Endodermal cell (in vitro differentiated cells): ENCODE results near the gene PDZRN4. TPM values are rescaled to one million over a fixed set of nuclear protein-coding genes. Genes with fewer than 3 reads are reported as not detected.

ENCODE experiments used
- DNase-seq: peaks from one replicate; pipeline ENCODE4 v3.0.0-alpha.2; 2017
- H3K27ac ChIP-seq: 2 replicates; pipeline ENCODE4 v1.5.1; 2013; ENCODE audit warnings: mild to moderate bottlenecking, low read depth, low read length, moderate library complexity
- H3K27me3 ChIP-seq: 2 replicates; pipeline ENCODE4 v1.6.1; 2013; ENCODE audit warnings: mild to moderate bottlenecking, low read length, moderate library complexity; ENCODE audit not compliant: insufficient read depth, control insufficient read depth, poor library complexity, severe bottlenecking
- H3K36me3 ChIP-seq: 2 replicates; pipeline ENCODE4 v1.7.0; 2013; ENCODE audit warnings: mild to moderate bottlenecking, low read length, moderate library complexity; ENCODE audit not compliant: control insufficient read depth, insufficient read depth
- H3K4me1 ChIP-seq: one replicate; pipeline ENCODE4 v1.7.0; 2013; ENCODE audit warnings: low read length; ENCODE audit not compliant: control insufficient read depth, insufficient read depth
- H3K4me3 ChIP-seq: 2 replicates; pipeline ENCODE4 v1.5.1; 2013; ENCODE audit warnings: mild to moderate bottlenecking, low read length, moderate library complexity
- H3K9ac ChIP-seq: 2 replicates; pipeline ENCODE4 v1.6.1; 2013; ENCODE audit warnings: mild to moderate bottlenecking, low read length, moderate library complexity; ENCODE audit not compliant: poor library complexity, severe bottlenecking; ENCODE audit errors: extremely low read depth
- H3K9me3 ChIP-seq: 2 replicates; pipeline ENCODE4 v1.6.1; 2013; ENCODE audit warnings: mild to moderate bottlenecking, low read length, moderate library complexity; ENCODE audit not compliant: control insufficient read depth
- H3K27ac Mint-ChIP-seq: 2 replicates; pipeline ENCODE4 v1.8.0; 2020; ENCODE audit warnings: mixed read lengths
- H3K27me3 Mint-ChIP-seq: 2 replicates; pipeline ENCODE4 v1.8.0; 2021; ENCODE audit warnings: mild to moderate bottlenecking, mixed read lengths; ENCODE audit not compliant: insufficient read depth
- H3K36me3 Mint-ChIP-seq: 2 replicates; pipeline ENCODE4 v1.8.0; 2020; ENCODE audit warnings: low read depth, mixed read lengths
- H3K4me1 Mint-ChIP-seq: 2 replicates; pipeline ENCODE4 v1.8.0; 2020; ENCODE audit warnings: mixed read lengths
- H3K4me3 Mint-ChIP-seq: 2 replicates; pipeline ENCODE4 v1.8.0; 2020; ENCODE audit warnings: mild to moderate bottlenecking, moderate library complexity, mixed read lengths
- H3K9me3 Mint-ChIP-seq: 2 replicates; pipeline ENCODE4 v1.8.0; 2020; ENCODE audit warnings: mild to moderate bottlenecking, mixed read lengths
- CTCF ChIP-seq: fragments of 200-600 bp; sonication (generic); conservative IDR thresholded peaks from 2 replicates; pipeline ENCODE4 v1.5.0; 2021; ENCODE audit warnings: antibody characterized with exemption, mild to moderate bottlenecking
- WGBS, 2 experiments: methylation state at CpG; one replicate each; pipeline versions ENCODE4 v1.1.5 to v1.1.7; 2013; ENCODE audit warnings: missing lambda C conversion rate in 2 of 2, mixed read lengths in 1 of 2; ENCODE audit not compliant: insufficient coverage in 1 of 2, insufficient read length in 1 of 2; 5-methylcytosine and 5-hydroxymethylcytosine counted together
- total RNA-seq, 2 donors: library from RNA; stranded (reverse); fragmentation: NEBNext Ultra II Directional in 1 of 2; extraction: Animal tissue kit (Norgen Biotek cat#: 25700) in 1 of 2; gene quantifications; 2 replicates in 1 of 2; 3 replicates in 1 of 2; pipeline ENCODE4 v1.2.1, GENCODE V29; 2021

The PDZRN4 gene
- total RNA-seq, 2 donors from 2014 or later, result 1.6 to 1.9 TPM

DNA sequence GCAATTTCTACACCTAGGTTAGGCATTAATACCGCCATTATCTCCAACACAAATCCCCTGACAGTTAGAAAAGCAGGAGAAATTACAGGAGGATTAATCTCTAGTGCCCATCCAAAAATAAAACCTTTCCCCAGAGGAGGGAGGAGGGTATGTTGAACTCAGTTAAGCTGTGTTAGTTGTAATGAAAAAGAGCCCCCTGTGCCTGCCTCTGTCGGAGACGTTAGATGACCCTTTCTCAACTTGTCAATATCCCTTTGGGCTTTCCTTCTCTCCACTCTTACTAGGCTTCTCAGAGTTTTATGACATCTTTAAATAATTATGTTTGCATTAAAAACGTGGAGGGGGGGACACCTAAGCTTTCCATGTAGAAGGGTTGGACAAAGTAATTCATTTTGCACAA lies 278.2 kb downstream of the PDZRN4 start:
- no peak for DNase-seq
- no peaks in the 10 kb centered on the region for H3K36me3 Mint-ChIP-seq
- WGBS, 2 experiments, result 52% methylated on average over 4 of the region's 4 CpGs; no CpG with 5 or more reads in 1 of the 2 experiments
- Histone ChIP-seq H3K27ac (no peak overlapping the region), H3K9me3 (no peaks in the 10 kb centered on the region), H3K27me3 (no peaks in the 10 kb centered on the region), H3K9ac (no peak overlapping the region), H3K4me3 (no peak overlapping the region), H3K36me3 (no peaks in the 10 kb centered on the region), H3K4me1 (peaks cover 6% of the 10 kb centered on the region)
- peaks cover 28% of the 10 kb centered on the region for H3K4me1 Mint-ChIP-seq
- TF ChIP-seq CTCF, result no peak
- no peaks in the 10 kb centered on the region for H3K9me3 Mint-ChIP-seq
- no peak overlapping the region for H3K27ac Mint-ChIP-seq
- no peak overlapping the region for H3K4me3 Mint-ChIP-seq
- H3K27me3 Mint-ChIP-seq, result no peaks in the 10 kb centered on the region

- Mint-ChIP-seq H3K36me3 (no peaks in the 10 kb centered on the region), H3K9me3 (no peaks in the 10 kb centered on the region), H3K27ac (no peak overlapping the region), H3K4me1 (peaks cover 28% of the 10 kb centered on the region), H3K27me3 (no peaks in the 10 kb centered on the region), H3K4me3 (no peak overlapping the region)
- H3K27ac ChIP-seq, result no peak overlapping the region
- H3K9ac ChIP-seq, result no peak overlapping the region
- DNase-seq, result peak; percentile 86
- no peaks in the 10 kb centered on the region for H3K27me3 ChIP-seq
- H3K4me1 ChIP-seq, result peaks cover 6% of the 10 kb centered on the region
- TF ChIP-seq CTCF, result no peak
- 52 to 72% methylated on average over 3 to 5 of the region's 5 CpGs for WGBS, 2 experiments
- no peaks in the 10 kb centered on the region for H3K36me3 ChIP-seq
- no peaks in the 10 kb centered on the region for H3K9me3 ChIP-seq
- H3K4me3 ChIP-seq, result no peak overlapping the region
Measured at GRCh38 chr12:41466802-41467201, 278.7 kb downstream of the PDZRN4 start.

DNA sequence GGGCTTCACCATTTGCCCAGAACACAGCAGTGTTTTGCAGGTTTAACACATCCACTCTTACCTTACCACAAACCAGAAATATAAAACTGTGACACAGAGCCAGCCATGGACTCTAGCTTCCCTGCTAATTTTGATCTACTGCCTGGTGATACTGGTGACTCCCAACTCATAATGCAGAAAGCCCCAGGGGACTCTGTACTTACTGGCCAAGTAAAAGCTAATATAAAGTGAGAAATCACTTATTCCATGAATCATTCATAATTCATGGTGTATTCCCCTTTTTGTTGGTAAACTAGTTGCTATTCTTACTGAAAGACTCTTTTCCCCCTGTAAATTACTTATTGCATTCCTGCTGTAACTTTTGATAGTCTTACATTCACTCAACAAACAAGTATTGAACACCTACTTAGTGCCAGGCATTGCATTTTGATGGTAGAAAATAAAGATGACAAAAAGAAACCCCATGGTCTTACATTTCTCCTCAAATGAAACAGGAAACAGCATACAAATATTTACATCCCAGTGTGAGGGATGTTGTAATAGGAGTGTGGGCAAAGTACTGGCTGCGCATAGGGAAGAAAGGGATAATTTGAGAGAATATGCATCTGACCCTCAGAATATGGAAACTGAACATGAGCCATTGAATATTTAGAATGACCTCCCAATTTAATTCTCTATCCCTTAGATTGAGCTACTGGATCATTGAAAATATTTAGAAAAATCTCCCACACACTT lies 279.6 kb downstream of the PDZRN4 start:
- H3K9ac ChIP-seq, result no peak overlapping the region
- H3K4me1 ChIP-seq, result peaks cover 6% of the 10 kb centered on the region
- H3K9me3 ChIP-seq, result no peaks in the 10 kb centered on the region
- WGBS, 2 experiments, result 100% methylated on average over 1 of the region's 1 CpG; no CpG with 5 or more reads in 1 of the 2 experiments
- H3K4me3 ChIP-seq, result no peak overlapping the region
- TF ChIP-seq CTCF, result no peak
- H3K27ac ChIP-seq, result no peak overlapping the region
- Mint-ChIP-seq H3K36me3 (no peaks in the 10 kb centered on the region), H3K27ac (no peak overlapping the region), H3K4me1 (peaks cover 28% of the 10 kb centered on the region), H3K9me3 (no peaks in the 10 kb centered on the region), H3K4me3 (no peak overlapping the region), H3K27me3 (no peaks in the 10 kb centered on the region)
- H3K36me3 ChIP-seq, result no peaks in the 10 kb centered on the region
- H3K27me3 ChIP-seq, result no peaks in the 10 kb centered on the region
- no peak for DNase-seq
